ENCODE results near the gene SLC2A4RG.

- TF ChIP-seq, protein P1, sequence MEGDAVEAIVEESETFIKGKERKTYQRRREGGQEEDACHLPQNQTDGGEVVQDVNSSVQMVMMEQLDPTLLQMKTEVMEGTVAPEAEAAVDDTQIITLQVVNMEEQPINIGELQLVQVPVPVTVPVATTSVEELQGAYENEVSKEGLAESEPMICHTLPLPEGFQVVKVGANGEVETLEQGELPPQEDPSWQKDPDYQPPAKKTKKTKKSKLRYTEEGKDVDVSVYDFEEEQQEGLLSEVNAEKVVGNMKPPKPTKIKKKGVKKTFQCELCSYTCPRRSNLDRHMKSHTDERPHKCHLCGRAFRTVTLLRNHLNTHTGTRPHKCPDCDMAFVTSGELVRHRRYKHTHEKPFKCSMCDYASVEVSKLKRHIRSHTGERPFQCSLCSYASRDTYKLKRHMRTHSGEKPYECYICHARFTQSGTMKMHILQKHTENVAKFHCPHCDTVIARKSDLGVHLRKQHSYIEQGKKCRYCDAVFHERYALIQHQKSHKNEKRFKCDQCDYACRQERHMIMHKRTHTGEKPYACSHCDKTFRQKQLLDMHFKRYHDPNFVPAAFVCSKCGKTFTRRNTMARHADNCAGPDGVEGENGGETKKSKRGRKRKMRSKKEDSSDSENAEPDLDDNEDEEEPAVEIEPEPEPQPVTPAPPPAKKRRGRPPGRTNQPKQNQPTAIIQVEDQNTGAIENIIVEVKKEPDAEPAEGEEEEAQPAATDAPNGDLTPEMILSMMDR (IDR thresholded peaks at IDR 0.05): no peak
- TF ChIP-seq POLR2A (IDR thresholded peaks at IDR 0.05): no peak
Measured at GRCh38 chr20:63714858-63715257, 24.7 kb upstream of the SLC2A4RG start.
